ENCODE results near the gene ADARB2.

DNA sequence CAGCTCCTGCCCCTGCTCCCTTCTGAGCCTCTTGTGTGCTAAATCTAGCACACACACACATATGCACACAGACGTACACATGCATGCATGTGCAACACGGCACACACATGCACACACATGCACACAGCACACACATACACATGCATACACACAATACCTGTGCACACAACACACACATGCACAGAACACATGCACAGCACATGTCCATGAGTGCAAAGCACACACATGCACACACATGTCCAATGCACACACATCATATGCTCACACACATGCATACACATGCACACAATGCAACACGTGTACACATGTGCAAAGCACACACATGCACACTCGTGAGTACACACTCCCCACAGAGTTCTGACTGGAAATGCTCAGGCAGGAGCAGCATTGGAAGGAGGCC, 566.1 kb downstream of the ADARB2 start:
- TF ChIP-seq, protein P1, sequence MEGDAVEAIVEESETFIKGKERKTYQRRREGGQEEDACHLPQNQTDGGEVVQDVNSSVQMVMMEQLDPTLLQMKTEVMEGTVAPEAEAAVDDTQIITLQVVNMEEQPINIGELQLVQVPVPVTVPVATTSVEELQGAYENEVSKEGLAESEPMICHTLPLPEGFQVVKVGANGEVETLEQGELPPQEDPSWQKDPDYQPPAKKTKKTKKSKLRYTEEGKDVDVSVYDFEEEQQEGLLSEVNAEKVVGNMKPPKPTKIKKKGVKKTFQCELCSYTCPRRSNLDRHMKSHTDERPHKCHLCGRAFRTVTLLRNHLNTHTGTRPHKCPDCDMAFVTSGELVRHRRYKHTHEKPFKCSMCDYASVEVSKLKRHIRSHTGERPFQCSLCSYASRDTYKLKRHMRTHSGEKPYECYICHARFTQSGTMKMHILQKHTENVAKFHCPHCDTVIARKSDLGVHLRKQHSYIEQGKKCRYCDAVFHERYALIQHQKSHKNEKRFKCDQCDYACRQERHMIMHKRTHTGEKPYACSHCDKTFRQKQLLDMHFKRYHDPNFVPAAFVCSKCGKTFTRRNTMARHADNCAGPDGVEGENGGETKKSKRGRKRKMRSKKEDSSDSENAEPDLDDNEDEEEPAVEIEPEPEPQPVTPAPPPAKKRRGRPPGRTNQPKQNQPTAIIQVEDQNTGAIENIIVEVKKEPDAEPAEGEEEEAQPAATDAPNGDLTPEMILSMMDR (IDR thresholded peaks at IDR 0.05) = no peak
- TF ChIP-seq POLR2AphosphoS5 (IDR thresholded peaks at IDR 0.05; ENCODE audit: low read depth, low read length) = no peak
- TF ChIP-seq, protein P2, sequence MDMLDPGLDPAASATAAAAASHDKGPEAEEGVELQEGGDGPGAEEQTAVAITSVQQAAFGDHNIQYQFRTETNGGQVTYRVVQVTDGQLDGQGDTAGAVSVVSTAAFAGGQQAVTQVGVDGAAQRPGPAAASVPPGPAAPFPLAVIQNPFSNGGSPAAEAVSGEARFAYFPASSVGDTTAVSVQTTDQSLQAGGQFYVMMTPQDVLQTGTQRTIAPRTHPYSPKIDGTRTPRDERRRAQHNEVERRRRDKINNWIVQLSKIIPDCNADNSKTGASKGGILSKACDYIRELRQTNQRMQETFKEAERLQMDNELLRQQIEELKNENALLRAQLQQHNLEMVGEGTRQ (IDR thresholded peaks at IDR 0.05; ENCODE audit: borderline replicate concordance, low read depth, low read length) = no peak
- TF ChIP-seq, protein P3, sequence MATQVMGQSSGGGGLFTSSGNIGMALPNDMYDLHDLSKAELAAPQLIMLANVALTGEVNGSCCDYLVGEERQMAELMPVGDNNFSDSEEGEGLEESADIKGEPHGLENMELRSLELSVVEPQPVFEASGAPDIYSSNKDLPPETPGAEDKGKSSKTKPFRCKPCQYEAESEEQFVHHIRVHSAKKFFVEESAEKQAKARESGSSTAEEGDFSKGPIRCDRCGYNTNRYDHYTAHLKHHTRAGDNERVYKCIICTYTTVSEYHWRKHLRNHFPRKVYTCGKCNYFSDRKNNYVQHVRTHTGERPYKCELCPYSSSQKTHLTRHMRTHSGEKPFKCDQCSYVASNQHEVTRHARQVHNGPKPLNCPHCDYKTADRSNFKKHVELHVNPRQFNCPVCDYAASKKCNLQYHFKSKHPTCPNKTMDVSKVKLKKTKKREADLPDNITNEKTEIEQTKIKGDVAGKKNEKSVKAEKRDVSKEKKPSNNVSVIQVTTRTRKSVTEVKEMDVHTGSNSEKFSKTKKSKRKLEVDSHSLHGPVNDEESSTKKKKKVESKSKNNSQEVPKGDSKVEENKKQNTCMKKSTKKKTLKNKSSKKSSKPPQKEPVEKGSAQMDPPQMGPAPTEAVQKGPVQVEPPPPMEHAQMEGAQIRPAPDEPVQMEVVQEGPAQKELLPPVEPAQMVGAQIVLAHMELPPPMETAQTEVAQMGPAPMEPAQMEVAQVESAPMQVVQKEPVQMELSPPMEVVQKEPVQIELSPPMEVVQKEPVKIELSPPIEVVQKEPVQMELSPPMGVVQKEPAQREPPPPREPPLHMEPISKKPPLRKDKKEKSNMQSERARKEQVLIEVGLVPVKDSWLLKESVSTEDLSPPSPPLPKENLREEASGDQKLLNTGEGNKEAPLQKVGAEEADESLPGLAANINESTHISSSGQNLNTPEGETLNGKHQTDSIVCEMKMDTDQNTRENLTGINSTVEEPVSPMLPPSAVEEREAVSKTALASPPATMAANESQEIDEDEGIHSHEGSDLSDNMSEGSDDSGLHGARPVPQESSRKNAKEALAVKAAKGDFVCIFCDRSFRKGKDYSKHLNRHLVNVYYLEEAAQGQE (IDR thresholded peaks at IDR 0.05; ENCODE audit: low read depth, low read length) = no peak
- TF ChIP-seq NFIC (IDR thresholded peaks at IDR 0.05; ENCODE audit: borderline replicate concordance) = no peak
- no peak for TF ChIP-seq RFX5 (IDR thresholded peaks at IDR 0.05; ENCODE audit: low read length)
- TF ChIP-seq, protein P4, sequence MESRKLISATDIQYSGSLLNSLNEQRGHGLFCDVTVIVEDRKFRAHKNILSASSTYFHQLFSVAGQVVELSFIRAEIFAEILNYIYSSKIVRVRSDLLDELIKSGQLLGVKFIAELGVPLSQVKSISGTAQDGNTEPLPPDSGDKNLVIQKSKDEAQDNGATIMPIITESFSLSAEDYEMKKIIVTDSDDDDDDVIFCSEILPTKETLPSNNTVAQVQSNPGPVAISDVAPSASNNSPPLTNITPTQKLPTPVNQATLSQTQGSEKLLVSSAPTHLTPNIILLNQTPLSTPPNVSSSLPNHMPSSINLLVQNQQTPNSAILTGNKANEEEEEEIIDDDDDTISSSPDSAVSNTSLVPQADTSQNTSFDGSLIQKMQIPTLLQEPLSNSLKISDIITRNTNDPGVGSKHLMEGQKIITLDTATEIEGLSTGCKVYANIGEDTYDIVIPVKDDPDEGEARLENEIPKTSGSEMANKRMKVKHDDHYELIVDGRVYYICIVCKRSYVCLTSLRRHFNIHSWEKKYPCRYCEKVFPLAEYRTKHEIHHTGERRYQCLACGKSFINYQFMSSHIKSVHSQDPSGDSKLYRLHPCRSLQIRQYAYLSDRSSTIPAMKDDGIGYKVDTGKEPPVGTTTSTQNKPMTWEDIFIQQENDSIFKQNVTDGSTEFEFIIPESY (IDR thresholded peaks at IDR 0.05; ENCODE audit: borderline replicate concordance, low read depth) = no peak
- TF ChIP-seq RAD21 (IDR thresholded peaks at IDR 0.05; ENCODE audit: low read length) = no peak
- TF ChIP-seq, protein P5, sequence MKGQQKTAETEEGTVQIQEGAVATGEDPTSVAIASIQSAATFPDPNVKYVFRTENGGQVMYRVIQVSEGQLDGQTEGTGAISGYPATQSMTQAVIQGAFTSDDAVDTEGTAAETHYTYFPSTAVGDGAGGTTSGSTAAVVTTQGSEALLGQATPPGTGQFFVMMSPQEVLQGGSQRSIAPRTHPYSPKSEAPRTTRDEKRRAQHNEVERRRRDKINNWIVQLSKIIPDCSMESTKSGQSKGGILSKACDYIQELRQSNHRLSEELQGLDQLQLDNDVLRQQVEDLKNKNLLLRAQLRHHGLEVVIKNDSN (IDR thresholded peaks at IDR 0.05; ENCODE audit: borderline replicate concordance, low read depth) = no peak
- TF ChIP-seq ELF1 (IDR thresholded peaks at IDR 0.05) = no peak
- no peak for TF ChIP-seq MEF2A (IDR thresholded peaks at IDR 0.05; ENCODE audit: borderline replicate concordance, low read depth)
- TF ChIP-seq CHD2 (IDR thresholded peaks at IDR 0.05; ENCODE audit: low read length, partially characterized antibody) = no peak
